ENCODE results near the gene PTBP1.

Gene PTBP1

DNA sequence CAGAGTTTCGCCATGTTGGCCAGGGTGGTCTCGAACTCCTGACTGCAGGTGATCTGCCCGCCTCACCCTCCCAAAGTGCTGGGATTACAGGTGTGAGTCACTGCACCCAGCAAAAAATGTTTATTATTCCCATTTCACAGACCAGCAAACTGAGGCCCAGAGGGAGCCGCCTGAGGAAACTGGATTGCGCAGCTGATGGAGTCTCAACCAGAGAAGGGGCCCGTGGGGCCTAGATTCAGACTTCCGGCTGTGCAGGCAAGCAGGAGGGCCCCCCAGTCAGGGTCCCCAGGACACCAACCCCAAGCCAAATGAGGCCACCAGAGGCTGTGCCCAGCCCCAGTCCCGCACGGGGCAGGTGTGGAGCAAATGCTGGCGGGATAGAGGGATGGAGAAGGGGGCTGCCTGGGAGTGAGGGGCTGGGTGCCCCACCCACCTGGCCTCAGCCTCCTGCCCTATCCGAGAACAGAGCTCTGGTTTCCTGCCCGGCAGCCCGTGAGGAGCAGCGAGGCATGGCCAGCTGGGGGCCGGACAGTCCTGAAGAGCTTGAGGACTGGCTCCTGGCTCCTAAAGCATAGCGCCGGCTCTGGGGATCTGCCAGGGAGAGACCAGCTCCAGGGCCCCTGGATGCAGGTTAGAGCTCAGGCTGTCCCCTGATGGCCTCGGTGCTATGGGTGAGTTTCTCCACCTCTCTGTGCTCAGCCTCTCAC, 24.4 kb upstream of the PTBP1 start:
- DNase-seq (ENCODE audit: low spot score): no peak

DNA sequence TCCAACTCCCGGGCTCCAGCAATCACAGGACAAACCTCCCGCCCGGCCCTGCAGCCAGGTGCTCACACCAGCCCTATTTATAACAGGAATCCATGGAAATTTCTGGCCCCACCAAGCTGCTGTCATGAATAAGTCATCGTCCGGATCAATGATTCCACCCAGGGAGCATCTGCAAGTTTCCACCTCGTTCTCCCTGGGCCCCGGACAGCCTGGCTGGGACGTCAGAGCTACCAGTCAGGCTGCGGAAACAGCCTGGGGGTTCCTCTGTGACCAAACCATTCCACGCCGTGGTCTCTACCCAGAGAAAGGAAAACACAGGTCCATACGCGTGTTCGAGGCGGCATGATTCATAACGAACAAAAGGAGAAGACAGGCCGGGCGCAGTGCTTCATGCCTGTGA, 20.7 kb upstream of the PTBP1 start:
- DNase-seq (ENCODE audit: low spot score): no peak

DNA sequence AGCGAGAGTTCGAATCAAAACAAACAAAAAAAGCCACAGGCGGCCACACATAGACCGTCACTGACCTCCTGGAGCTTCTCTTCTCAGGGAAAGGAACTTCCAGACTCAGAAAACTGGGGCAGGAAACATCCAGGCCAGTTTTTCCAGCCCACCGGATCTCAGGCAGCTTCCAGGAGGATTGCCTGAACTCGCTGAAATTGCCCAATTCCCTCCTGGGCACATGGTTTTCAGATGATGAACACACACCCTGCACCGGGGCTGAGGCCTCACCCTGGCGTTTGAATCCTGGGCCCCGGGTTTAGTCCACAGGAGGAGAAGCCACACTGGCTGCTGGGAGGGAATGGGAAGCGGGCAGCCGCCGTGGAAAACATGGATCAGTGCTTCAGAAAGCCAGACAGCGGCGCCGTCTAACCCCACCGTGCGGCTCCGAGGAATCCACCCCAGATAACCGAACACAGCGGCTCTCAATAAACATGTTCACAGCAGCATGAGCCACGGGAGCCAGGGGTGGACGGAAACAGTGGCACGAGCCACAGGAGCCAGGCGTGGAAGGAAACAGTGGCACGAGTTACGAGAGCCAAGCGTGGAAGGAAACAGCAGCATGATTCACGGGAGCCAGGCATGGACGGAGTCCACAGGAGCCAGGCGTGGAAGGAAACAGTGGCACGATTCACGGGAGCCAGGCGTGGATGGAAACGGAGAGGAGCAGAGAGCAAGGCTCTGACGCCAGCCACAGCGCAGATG, 18.2 kb upstream of the PTBP1 start:
- DNase-seq (ENCODE audit: low spot score): no peak

DNA sequence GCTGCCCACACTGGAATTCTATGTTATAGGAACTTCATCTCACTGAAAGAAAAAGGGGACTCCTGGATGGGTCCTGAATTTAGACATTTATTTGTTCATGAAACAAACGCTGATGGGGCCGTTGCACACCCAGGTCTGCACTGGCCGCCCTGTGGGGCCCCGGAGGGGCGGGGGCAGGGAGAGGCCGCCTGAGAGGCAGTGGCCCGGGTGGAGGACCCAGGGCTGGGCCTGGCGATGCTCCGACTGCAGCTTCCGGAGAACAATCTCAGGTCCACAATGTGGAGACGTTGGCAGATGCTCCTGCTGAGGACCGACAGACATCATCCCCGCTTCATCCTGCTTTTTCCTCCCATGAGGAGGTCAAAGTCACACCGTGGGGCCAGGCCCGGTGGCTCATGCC, 16.3 kb upstream of the PTBP1 start:
- DNase-seq (ENCODE audit: low spot score): no peak

DNA sequence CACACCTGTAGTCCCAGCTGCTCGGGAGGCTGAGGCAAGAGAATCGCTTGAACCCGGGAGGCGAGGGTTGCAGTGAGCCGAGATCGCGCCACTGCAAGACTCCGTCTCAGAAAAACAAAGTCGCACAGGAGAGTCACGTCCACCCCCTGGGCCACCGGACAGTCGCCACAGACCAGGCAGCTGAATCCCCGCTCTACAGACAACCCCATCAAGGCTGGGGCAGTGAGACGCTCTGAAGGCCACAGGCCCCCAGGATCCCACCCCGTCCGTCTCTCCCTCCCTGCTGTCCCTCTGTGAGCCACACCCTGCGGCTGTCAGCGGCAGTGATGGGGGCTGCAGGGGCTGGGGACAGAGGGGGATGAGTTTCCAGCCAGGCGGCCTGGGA, 15.5 kb upstream of the PTBP1 start:
- no peak for DNase-seq (ENCODE audit: low spot score)

DNA sequence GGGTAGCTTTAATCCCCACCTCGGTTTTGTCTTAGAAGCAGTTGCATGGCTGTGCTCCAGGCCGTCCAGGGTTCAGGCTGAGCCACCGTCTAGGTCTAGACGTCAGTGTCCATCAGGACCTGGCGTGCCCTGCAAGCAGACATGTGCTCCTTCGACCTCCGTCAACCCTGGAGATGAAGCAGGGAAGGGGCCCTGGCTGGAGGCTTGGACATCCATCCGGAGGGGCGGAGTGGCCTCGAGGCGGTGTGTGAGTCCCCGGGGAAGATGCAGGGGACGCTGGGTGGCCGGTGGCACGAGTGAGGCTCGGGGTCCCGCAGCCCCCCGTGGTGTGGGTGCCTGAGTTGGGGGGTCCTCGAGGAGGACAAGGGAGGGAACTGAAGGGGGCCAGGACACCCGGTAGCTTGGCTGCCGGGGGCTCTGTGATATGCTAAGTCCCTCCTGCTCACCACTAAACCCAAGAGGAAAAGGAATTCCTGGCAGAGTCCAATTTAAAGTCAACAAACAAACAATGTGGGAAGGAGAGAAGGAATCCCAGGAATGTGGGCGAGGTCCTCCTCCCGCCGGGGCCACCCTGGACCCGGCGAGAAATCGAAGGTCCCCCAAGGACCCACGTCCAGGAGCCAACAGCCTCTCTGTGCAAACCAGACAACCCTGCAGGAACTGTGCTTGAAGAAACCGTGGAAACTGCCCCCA, 14.9 kb upstream of the PTBP1 start:
- no peak for DNase-seq (ENCODE audit: low spot score)

DNA sequence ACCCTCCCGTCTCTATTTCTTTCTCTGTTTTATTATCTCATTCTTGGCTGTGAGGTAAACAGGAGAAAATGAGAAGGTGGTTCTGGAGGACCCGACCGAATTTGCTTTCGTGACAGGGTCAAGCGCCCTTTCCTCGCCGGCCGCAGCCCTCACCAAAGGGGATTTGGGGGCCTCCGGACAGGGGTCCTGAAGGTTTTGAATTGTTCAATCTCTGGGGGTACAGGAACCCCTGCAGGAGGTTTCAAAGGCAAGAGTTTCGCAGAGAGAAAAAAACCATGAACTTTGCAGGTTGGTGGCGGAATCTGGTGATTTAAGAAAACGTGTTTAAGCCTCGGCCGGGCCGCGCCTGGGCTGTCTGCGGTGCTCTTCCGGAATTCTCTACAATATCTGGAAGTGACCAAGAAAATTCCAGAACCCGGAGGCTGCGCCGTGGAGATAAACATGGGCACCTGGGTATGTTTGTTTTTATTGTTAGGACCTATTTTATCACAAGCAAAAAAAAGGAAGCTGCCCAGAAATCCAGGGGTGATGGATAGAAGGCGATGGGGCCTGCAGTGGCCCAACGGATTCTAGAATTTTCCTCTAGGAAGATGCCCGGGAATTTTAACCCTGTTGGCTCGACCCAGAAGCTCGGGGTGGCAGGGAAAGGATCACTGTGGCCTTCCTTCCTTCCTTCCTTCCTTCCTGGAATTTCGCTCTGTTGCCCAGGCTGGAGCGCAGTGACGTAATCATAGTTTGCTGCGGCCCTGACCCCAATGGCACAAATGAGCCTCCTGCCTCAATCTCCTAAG, 14.2 kb upstream of the PTBP1 start:
- DNase-seq (ENCODE audit: low spot score): no peak

DNA sequence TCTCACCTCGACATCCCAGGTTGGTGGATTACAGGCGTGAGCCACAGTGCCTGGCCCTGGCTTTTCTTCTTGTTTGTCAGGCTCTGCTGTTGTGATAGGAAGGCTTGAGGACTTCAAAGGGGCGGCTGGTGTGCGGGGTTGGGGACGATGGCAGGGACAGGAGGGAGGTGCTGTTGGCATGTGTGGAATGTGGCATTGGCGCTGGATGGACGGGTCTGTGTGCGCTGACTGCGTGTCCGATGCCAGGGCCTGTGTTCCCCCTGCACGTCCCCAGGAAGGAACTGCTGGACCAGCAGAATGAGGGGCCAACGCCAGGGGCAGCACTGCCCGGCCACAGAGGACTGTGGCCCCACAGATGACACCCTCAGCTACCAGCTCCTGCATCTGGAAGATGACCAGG, 12.7 kb upstream of the PTBP1 start:
- no peak for DNase-seq (ENCODE audit: low spot score)

DNA sequence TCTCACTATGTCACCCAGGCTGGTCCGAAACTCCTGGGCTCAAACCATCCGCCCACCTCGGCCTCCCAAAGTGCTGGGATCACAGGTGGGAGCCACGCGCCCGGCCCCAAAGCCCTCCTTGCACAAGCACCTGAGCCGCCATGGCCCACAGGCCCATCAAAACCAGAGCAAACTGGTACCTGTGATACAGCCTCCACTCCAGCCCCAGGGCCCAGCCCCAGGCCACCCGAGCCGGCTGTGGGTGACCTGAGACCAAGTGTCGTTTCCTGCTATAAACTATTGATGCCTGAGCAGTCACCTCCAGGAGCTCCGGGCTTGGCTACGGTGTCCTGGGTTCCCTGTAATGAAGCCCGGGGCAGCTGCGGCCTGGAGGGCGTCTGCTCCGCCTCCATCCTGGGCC, 9.7 kb upstream of the PTBP1 start:
- no peak for DNase-seq (ENCODE audit: low spot score)

DNA sequence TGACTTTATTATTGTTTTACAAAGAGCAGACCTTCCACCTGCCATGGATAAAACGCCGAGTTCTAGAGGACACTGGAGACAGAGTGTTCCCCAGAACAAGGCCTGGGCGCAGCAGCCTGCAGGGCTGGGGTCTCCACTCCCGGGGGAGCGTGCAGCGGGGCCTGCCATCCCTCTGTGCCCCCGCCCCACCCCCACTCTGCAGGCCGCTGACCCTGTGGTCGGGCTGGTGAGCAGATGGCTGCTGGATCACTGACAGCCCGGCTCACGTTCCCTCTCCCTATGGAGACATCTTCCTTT, 8.6 kb upstream of the PTBP1 start:
- no peak for DNase-seq (ENCODE audit: low spot score)

DNA sequence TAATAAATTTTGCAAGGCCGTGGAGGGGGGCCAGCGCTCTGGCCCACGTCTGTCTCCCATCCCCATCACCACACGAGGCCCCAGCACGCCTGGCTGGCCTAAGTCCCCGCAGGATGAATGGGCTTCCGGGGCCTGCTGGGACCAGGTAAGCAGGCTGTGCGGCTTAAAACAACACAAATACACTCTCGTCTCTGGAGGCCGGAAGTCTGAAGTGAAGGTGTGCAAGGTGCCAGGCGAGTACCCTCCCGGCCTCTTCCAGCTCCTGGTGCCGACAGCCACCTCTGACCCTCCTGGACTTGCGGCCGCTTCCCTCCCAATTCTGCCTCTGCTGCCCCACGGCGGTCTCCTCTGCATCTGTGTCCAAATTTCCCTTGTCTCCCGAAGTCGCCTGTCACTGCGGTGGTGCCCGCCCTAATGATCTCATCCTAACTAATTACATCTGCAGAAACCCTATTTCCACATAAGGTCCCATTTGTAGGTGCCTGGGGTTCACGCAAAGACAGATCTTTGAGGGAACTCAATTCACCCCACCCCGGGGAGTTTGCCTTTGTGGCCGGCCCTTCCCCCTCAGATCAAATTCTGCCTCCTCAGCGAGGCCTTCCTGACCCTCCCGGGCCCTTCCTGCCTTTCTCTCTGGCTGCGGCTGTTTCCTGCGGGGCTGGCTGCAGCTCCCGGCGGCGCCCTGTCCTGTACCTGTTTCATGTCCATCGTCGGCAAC, 8.1 kb upstream of the PTBP1 start:
- no peak for DNase-seq (ENCODE audit: low spot score)

DNA sequence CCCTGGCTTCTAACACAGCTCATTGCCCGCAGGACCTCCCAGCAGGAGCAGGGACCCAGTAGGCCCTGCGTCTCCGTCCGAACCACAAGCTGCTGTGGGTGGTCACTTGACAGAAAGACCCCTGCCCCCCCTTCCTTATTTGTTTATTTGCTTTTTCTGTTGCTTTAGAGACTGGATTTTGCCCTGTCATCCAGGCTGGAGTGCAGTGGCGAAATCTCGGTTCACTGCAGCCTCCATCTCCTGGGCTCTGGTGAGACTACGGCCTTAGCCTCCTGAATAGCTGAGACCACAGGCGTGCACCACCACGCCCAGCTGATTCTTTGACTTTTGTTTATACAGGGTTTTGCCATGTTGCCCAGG, 7.6 kb upstream of the PTBP1 start:
- DNase-seq (ENCODE audit: low spot score): no peak

DNA sequence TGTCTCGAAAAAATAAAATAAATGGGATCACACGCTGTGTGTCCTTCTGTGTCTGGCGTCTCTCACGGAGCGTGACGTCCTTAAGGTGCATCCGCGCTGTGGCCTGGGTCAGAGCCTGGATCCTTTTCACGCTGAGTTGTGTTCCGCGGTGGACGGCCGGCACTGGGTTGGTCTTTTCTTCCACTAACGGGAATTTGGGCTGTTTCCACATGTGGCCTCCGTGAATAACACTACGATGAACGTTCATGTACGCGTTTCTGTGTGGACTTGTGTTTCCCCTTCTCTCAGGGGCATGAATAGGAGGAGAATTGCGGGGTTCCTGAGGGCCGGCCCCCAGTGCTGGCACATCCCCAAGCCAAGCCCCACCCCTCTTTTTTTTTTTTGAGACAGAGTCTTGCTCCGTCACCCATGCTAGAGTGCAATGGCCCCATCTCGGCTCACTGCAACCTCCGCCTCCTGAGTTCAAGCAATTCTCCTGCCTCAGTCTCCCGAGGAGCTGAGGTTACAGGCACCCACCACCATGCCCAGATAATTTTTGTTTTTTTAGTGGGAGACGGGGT, 6.2 kb upstream of the PTBP1 start:
- DNase-seq (ENCODE audit: low spot score): no peak

DNA sequence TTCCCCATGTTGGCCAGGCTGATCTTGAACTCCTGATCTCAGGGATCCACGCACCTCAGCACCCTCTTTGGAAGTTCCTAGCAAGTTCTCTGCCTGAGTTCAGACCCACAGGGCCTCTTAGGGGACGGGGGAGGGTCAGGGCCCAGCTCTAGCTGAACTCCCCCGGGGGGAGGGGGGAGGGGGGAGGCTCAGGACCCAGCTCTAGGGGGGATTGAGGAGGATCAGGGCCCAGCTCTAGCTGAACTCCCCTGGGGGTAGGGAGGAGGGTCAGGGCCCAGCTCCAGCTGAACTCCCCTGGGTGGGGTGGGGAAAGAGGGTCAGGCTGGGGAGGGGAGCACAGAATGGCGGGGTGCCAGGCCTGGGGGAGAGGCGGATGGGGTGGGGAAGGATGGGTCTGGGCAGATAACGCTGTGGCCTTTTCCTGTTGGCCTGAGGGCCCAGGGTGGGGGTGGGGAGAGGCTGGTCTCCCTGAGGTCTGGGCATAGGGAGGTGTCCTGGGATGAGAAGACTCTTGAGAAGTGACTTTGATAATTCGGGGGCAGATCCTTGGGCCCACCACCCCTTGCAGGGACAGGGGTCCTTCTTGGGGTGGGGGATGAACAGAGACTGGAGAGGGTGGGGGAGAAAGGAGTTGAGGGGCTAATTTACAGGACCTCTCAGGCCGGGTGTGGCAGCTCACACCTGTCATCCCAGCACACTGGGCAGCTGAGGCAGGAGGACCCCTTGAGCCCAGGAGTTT, 5.5 kb upstream of the PTBP1 start:
- no peak for DNase-seq (ENCODE audit: low spot score)

DNA sequence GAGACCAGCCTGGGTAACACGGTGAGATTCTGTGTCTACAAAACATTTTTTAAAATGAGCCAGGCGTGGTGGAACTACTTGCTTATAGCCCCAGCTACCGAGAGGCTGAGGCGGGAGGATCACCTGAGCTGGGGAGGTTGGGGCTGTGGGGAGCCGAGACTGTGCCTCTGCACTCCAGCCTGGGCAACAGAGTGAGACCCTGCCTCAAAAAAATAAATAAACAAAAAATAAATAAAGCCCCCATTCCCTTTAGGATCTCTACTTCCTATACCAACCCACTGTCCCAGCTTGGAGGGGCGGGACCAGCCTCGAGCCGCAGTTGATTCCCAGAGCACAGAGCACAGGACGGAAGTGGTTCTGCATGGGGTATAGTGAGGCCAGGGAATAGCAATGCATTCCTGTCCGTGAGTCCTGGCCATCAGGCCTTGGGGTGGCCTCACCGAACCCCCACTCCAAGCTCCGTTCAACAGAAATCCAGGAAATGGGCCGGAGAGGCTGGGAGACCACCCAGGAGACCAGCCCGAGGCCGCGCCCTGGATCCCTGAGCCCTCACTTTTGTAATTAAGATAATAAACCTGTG, 4.9 kb upstream of the PTBP1 start:
- no peak for DNase-seq (ENCODE audit: low spot score)

DNA sequence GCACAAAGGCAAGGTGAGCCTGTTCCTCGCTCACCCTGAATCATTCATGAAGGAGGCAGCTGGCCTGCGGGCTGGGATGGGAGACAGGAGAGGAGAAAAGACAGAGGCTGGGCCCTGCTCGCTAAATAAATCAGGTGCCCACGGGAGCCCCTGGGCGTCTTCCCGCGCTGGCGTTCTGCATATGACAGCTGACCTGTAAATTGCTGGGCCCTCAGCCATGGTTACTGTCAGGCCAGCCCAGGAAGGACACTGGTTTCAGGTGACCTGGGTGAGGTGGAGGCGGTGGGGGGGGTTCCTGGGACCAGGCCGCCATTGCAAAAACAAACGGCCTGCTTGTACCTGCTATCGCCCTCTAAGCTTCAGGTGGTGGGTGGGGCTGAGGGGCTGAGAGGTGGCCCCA, 3.4 kb upstream of the PTBP1 start:
- DNase-seq (ENCODE audit: low spot score): no peak

DNA sequence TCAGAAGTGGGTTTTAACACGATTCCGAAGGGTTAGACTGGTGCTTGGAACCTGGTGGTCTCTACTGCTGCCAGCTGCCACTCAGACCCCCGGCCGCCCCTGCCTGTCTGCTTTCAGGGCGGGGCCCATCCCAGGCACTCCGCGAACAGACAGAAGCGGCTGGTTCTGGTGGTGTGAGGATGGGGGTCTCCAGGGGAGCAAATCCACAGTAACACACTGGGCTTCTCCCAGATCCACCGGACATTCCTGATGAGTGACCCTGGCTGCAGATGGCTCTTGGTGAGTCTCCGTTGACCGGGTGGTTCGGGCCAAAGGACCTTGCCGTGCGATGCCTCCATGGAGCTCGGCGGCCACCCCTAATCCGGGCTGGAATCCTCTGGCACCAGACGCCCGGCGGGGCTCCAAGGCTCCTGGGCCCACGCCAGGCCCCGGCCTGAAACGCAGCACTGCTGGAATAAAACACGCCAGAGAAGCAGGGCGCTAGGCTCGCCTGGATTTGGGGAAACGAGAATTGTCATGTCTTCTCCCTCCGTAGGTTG, 2.1 kb upstream of the PTBP1 start:
- DNase-seq (ENCODE audit: low spot score): no peak

DNA sequence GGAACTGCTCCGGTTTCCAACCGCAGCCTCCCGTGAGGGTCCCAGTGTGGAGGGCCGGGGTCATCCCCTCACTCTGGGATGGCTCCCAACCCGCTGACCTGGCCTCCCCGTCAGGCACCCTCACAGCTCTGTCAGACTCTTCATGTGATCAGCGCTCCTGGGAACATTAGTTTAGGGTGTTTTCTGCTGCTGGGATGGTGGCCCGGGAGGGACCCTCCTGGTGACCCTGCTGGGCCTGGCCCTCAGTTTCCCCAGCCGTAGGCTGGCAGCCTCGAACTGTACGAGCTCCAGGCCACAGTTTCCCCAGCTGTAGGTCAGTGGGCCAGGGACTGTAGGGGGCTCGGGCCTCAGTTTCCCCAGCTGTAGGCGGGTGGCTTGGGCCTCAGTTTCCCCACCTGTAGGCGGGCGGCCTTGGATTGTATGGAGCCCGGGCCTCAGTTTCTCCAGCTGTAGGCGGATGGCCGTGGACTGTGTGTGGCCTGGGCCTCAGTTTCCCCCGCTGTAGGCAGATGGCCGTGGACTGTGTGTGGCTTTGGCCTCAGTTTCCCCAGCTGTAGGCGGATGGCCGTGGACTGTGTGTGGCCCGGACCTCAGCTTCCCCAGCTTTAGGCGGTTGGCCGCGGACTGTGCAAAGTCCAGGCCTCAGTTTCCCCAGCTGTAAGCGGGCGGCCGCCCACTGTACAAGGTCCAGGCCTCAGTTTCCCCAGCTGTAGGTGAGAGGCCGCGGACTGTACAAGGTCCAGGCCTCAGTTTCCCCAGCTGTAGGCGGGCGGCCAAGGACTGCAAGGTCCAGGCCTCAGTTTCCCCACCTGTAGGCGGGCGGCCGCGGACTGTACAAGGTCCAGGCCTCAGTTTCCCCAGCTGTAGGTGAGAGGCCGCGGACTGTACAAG, 1.3 kb upstream of the PTBP1 start:
- no peak for DNase-seq (ENCODE audit: low spot score)
